Measurements from ENCODE around the gene MACROD2.

The MACROD2 gene

GRCh38 chr20:14493408-14493807, 498.1 kb downstream of the MACROD2 start:
- Histone ChIP-seq H3K9ac (ENCODE audit: insufficient read length, low read depth) (no peak overlapping the region), H3K9me3 (ENCODE audit: insufficient read depth, low read length) (no peaks in the 10 kb centered on the region)
- DNase-seq (ENCODE audit: low read depth, low spot score), result no peak

GRCh38 chr20:14494355-14494754, 499.0 kb downstream of the MACROD2 start:
- DNase-seq (ENCODE audit: low read depth, low spot score), result no peak
- H3K27me3 ChIP-seq (ENCODE audit: insufficient read depth, insufficient read length), result no peaks in the 10 kb centered on the region
- no peak overlapping the region for H3K4me3 ChIP-seq (ENCODE audit: insufficient read length, low read depth)
- TF ChIP-seq SUZ12 (IDR thresholded peaks at IDR 0.05; ENCODE audit: extremely low read depth, insufficient read depth, insufficient read length) (no peak), YY1 (IDR thresholded peaks at IDR 0.05; ENCODE audit: insufficient read depth, insufficient read length) (no peak), ZNF274 (IDR thresholded peaks at IDR 0.05; ENCODE audit: low read depth, low read length) (no peak)
- no peaks in the 10 kb centered on the region for H3K9me3 ChIP-seq (ENCODE audit: insufficient read depth, low read length)
- H3K36me3 ChIP-seq (ENCODE audit: insufficient read depth, insufficient read length, low read length), result no peaks in the 10 kb centered on the region
- H3K4me1 ChIP-seq (ENCODE audit: insufficient read depth, insufficient read length), result no peaks in the 10 kb centered on the region
- H3K9ac ChIP-seq (ENCODE audit: insufficient read length, low read depth), result no peak overlapping the region

More at GRCh38 chr20:14493408-14493807, 498.1 kb downstream of the MACROD2 start:
- H3K36me3 ChIP-seq (ENCODE audit: insufficient read depth, insufficient read length, low read length), result no peaks in the 10 kb centered on the region
- H3K27me3 ChIP-seq (ENCODE audit: insufficient read depth, insufficient read length), result no peaks in the 10 kb centered on the region
- H3K4me1 ChIP-seq (ENCODE audit: insufficient read depth, insufficient read length), result no peaks in the 10 kb centered on the region
- no peak overlapping the region for H3K4me3 ChIP-seq (ENCODE audit: insufficient read length, low read depth)
- TF ChIP-seq SUZ12 (IDR thresholded peaks at IDR 0.05; ENCODE audit: extremely low read depth, insufficient read depth, insufficient read length), result no peak

- Histone ChIP-seq H3K36me3 (ENCODE audit: insufficient read depth, insufficient read length, low read length) (no peaks in the 10 kb centered on the region), H3K9me3 (ENCODE audit: insufficient read depth, low read length) (no peaks in the 10 kb centered on the region), H3K4me1 (ENCODE audit: insufficient read depth, insufficient read length) (no peaks in the 10 kb centered on the region), H3K4me3 (ENCODE audit: insufficient read length, low read depth) (no peak overlapping the region), H3K9ac (ENCODE audit: insufficient read length, low read depth) (no peak overlapping the region), H3K27me3 (ENCODE audit: insufficient read depth, insufficient read length) (no peaks in the 10 kb centered on the region)
- TF ChIP-seq YY1 (IDR thresholded peaks at IDR 0.05; ENCODE audit: insufficient read depth, insufficient read length) (no peak), ZNF274 (IDR thresholded peaks at IDR 0.05; ENCODE audit: low read depth, low read length) (no peak), SUZ12 (IDR thresholded peaks at IDR 0.05; ENCODE audit: extremely low read depth, insufficient read depth, insufficient read length) (no peak)
- DNase-seq (ENCODE audit: low read depth, low spot score), result no peak
Observed at GRCh38 chr20:14495066-14495465, 499.8 kb downstream of the MACROD2 start.

GRCh38 chr20:14497004-14497403, 501.7 kb downstream of the MACROD2 start:
- no peak for DNase-seq (ENCODE audit: low read depth, low spot score)
- TF ChIP-seq ZNF274 (IDR thresholded peaks at IDR 0.05; ENCODE audit: low read depth, low read length), result no peak
- TF ChIP-seq SUZ12 (IDR thresholded peaks at IDR 0.05; ENCODE audit: extremely low read depth, insufficient read depth, insufficient read length), result no peak
- no peak for TF ChIP-seq YY1 (IDR thresholded peaks at IDR 0.05; ENCODE audit: insufficient read depth, insufficient read length)
- Histone ChIP-seq H3K36me3 (ENCODE audit: insufficient read depth, insufficient read length, low read length) (no peaks in the 10 kb centered on the region), H3K9ac (ENCODE audit: insufficient read length, low read depth) (no peak overlapping the region), H3K27me3 (ENCODE audit: insufficient read depth, insufficient read length) (no peaks in the 10 kb centered on the region), H3K4me1 (ENCODE audit: insufficient read depth, insufficient read length) (no peaks in the 10 kb centered on the region), H3K9me3 (ENCODE audit: insufficient read depth, low read length) (no peaks in the 10 kb centered on the region), H3K4me3 (ENCODE audit: insufficient read length, low read depth) (no peak overlapping the region)

- Histone ChIP-seq H3K9ac (ENCODE audit: insufficient read length, low read depth) (no peak overlapping the region), H3K9me3 (ENCODE audit: insufficient read depth, low read length) (no peaks in the 10 kb centered on the region), H3K36me3 (ENCODE audit: insufficient read depth, insufficient read length, low read length) (no peaks in the 10 kb centered on the region), H3K4me3 (ENCODE audit: insufficient read length, low read depth) (no peak overlapping the region), H3K27me3 (ENCODE audit: insufficient read depth, insufficient read length) (no peaks in the 10 kb centered on the region), H3K4me1 (ENCODE audit: insufficient read depth, insufficient read length) (no peaks in the 10 kb centered on the region)
- no peak for DNase-seq (ENCODE audit: low read depth, low spot score)
- no peak for TF ChIP-seq YY1 (IDR thresholded peaks at IDR 0.05; ENCODE audit: insufficient read depth, insufficient read length)
- no peak for TF ChIP-seq SUZ12 (IDR thresholded peaks at IDR 0.05; ENCODE audit: extremely low read depth, insufficient read depth, insufficient read length)
Observed at GRCh38 chr20:14498772-14499171, 503.5 kb downstream of the MACROD2 start.

- Histone ChIP-seq H3K4me1 (ENCODE audit: insufficient read depth, insufficient read length) (no peaks in the 10 kb centered on the region), H3K36me3 (ENCODE audit: insufficient read depth, insufficient read length, low read length) (no peaks in the 10 kb centered on the region), H3K4me3 (ENCODE audit: insufficient read length, low read depth) (no peak overlapping the region), H3K27me3 (ENCODE audit: insufficient read depth, insufficient read length) (no peaks in the 10 kb centered on the region), H3K9me3 (ENCODE audit: insufficient read depth, low read length) (no peaks in the 10 kb centered on the region; the same call in 1 of the 2 replicates), H3K9ac (ENCODE audit: insufficient read length, low read depth) (no peak overlapping the region)
- no peak for DNase-seq (ENCODE audit: low read depth, low spot score)
- no peak for TF ChIP-seq ZNF274 (IDR thresholded peaks at IDR 0.05; ENCODE audit: low read depth, low read length)
- TF ChIP-seq YY1 (IDR thresholded peaks at IDR 0.05; ENCODE audit: insufficient read depth, insufficient read length), result no peak
- no peak for TF ChIP-seq SUZ12 (IDR thresholded peaks at IDR 0.05; ENCODE audit: extremely low read depth, insufficient read depth, insufficient read length)
Observed at GRCh38 chr20:14505476-14505875, 510.2 kb downstream of the MACROD2 start.

GRCh38 chr20:14507711-14508110, 512.4 kb downstream of the MACROD2 start:
- TF ChIP-seq ZNF274 (IDR thresholded peaks at IDR 0.05; ENCODE audit: low read depth, low read length), result no peak
- no peak for TF ChIP-seq SUZ12 (IDR thresholded peaks at IDR 0.05; ENCODE audit: extremely low read depth, insufficient read depth, insufficient read length)
- TF ChIP-seq YY1 (IDR thresholded peaks at IDR 0.05; ENCODE audit: insufficient read depth, insufficient read length), result no peak
- no peak for DNase-seq (ENCODE audit: low read depth, low spot score)

GRCh38 chr20:14510341-14510740, 515.0 kb downstream of the MACROD2 start:
- H3K9me3 ChIP-seq (ENCODE audit: insufficient read depth, low read length), result no peaks in the 10 kb centered on the region; the same call in 1 of the 2 replicates
- no peak for TF ChIP-seq ZNF274 (IDR thresholded peaks at IDR 0.05; ENCODE audit: low read depth, low read length)
- TF ChIP-seq SUZ12 (IDR thresholded peaks at IDR 0.05; ENCODE audit: extremely low read depth, insufficient read depth, insufficient read length), result no peak
- TF ChIP-seq YY1 (IDR thresholded peaks at IDR 0.05; ENCODE audit: insufficient read depth, insufficient read length), result no peak
- no peak for DNase-seq (ENCODE audit: low read depth, low spot score)

More at GRCh38 chr20:14507711-14508110, 512.4 kb downstream of the MACROD2 start:
- Histone ChIP-seq H3K9ac (ENCODE audit: insufficient read length, low read depth) (no peak overlapping the region), H3K36me3 (ENCODE audit: insufficient read depth, insufficient read length, low read length) (no peaks in the 10 kb centered on the region), H3K4me3 (ENCODE audit: insufficient read length, low read depth) (no peak overlapping the region), H3K9me3 (ENCODE audit: insufficient read depth, low read length) (no peaks in the 10 kb centered on the region; the same call in 1 of the 2 replicates), H3K4me1 (ENCODE audit: insufficient read depth, insufficient read length) (no peaks in the 10 kb centered on the region), H3K27me3 (ENCODE audit: insufficient read depth, insufficient read length) (no peaks in the 10 kb centered on the region)

More at GRCh38 chr20:14510341-14510740, 515.0 kb downstream of the MACROD2 start:
- no peak overlapping the region for H3K4me3 ChIP-seq (ENCODE audit: insufficient read length, low read depth)
- no peaks in the 10 kb centered on the region for H3K36me3 ChIP-seq (ENCODE audit: insufficient read depth, insufficient read length, low read length)
- no peaks in the 10 kb centered on the region for H3K27me3 ChIP-seq (ENCODE audit: insufficient read depth, insufficient read length)
- no peaks in the 10 kb centered on the region for H3K4me1 ChIP-seq (ENCODE audit: insufficient read depth, insufficient read length)
- H3K9ac ChIP-seq (ENCODE audit: insufficient read length, low read depth), result no peak overlapping the region
